ENCODE results near the gene SMIM7.

GRCh38 chr19:16623576-16623975 lies 36.4 kb downstream of the SMIM7 start:
- TF ChIP-seq, protein P1, sequence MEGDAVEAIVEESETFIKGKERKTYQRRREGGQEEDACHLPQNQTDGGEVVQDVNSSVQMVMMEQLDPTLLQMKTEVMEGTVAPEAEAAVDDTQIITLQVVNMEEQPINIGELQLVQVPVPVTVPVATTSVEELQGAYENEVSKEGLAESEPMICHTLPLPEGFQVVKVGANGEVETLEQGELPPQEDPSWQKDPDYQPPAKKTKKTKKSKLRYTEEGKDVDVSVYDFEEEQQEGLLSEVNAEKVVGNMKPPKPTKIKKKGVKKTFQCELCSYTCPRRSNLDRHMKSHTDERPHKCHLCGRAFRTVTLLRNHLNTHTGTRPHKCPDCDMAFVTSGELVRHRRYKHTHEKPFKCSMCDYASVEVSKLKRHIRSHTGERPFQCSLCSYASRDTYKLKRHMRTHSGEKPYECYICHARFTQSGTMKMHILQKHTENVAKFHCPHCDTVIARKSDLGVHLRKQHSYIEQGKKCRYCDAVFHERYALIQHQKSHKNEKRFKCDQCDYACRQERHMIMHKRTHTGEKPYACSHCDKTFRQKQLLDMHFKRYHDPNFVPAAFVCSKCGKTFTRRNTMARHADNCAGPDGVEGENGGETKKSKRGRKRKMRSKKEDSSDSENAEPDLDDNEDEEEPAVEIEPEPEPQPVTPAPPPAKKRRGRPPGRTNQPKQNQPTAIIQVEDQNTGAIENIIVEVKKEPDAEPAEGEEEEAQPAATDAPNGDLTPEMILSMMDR (IDR thresholded peaks at IDR 0.05; ENCODE audit: low read depth, low read length, poor library complexity, severe bottlenecking), result peak; percentile 59
- no peak for TF ChIP-seq EZH2phosphoT487 (IDR thresholded peaks at IDR 0.05; ENCODE audit: borderline replicate concordance, low read length)
